ENCODE data around the gene PRC1.

Gene PRC1, protein sequence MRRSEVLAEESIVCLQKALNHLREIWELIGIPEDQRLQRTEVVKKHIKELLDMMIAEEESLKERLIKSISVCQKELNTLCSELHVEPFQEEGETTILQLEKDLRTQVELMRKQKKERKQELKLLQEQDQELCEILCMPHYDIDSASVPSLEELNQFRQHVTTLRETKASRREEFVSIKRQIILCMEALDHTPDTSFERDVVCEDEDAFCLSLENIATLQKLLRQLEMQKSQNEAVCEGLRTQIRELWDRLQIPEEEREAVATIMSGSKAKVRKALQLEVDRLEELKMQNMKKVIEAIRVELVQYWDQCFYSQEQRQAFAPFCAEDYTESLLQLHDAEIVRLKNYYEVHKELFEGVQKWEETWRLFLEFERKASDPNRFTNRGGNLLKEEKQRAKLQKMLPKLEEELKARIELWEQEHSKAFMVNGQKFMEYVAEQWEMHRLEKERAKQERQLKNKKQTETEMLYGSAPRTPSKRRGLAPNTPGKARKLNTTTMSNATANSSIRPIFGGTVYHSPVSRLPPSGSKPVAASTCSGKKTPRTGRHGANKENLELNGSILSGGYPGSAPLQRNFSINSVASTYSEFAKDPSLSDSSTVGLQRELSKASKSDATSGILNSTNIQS

DNA sequence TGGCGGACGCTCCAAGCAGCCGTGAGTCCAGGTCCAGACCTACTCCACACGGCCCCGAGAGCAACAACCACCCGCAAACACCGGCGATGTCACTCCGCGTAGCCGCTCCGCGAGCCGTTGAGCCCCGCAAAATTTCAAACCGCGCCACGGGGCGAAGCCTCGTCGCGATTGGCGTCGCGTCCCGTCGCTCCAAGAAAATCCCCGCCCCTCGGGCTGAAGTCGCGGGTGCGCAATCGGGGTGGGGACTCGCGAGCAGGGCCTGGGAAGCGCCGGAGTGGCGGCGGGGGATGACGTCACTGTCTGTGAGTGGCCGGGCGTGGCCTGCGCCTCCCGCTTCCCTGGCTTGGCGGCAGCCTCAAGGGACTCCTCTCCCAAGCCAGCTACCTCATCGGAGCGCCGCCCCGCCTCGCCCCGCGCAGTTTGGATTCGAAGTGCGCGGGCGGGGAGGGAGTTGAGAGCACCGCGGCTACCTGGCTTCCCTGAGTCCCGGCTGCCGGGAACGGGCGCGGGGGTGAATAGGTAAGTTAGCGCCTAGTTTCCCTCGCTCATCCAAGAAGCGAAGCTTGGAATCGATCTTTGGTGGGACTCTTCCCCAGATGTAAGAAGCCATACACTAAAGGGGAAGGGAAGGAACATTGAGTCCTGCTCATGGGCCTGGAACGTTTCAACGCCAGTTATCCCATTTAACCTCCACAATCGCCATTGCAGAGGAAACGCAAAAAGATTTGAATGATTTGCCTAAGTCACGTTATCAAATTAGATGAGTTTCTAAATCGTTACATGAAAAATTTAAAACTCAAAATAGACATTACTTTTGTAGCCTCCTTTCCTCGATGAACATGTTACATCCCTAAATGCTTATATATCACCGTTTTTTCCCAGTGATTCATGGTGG lies at the start of gene PRC1:
Gene PRC1, minus strand, starts transcription at position 119 of the 895 bp plus-strand sequence. Its CDS starts 118 bp downstream, at position 1.
- Histone ChIP-seq H3K27ac (peak within 1 kb of the TSS; percentile 87 to 93), H3K4me3 (peak within 1 kb of the TSS; percentile 98)
- DNase-seq (ENCODE audit: low spot score), result peak; percentile 99
- TF ChIP-seq, protein P1, sequence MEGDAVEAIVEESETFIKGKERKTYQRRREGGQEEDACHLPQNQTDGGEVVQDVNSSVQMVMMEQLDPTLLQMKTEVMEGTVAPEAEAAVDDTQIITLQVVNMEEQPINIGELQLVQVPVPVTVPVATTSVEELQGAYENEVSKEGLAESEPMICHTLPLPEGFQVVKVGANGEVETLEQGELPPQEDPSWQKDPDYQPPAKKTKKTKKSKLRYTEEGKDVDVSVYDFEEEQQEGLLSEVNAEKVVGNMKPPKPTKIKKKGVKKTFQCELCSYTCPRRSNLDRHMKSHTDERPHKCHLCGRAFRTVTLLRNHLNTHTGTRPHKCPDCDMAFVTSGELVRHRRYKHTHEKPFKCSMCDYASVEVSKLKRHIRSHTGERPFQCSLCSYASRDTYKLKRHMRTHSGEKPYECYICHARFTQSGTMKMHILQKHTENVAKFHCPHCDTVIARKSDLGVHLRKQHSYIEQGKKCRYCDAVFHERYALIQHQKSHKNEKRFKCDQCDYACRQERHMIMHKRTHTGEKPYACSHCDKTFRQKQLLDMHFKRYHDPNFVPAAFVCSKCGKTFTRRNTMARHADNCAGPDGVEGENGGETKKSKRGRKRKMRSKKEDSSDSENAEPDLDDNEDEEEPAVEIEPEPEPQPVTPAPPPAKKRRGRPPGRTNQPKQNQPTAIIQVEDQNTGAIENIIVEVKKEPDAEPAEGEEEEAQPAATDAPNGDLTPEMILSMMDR (IDR thresholded peaks at IDR 0.05), result no peak

DNA sequence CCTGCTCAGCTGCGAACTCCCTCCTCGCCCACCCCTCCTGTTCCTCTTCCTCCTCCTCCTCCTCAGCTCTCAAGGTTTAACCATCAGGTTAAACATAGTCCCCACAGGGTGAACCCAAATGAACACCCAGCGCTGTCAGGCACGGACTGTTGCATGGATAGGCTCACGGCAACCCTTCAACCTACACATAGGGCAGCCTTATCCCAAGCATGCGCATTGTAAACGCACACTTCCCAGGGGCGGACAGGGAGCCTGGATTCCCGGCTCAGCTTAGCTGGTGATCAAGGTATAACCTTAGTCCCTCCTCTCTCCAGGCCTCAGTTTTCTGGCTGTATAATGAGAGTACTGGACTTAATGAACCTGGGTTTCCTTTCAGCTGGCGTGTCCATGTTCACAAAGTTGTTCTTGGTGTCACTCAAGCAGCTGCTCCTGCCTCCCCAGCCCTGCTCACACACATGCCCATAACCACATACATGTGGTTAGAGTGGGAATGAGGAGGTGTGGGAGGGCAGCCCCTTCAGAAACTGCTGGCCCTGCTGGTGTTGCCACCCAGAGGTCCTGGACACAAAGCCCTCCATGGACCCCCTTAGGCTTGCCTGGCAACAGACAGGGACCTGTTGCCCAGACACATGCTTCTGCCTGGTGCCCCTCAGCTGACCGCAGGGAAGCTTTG lies 49.0 kb upstream of the PRC1 start:
- H3K4me3 ChIP-seq, result no peak overlapping the region
- no peak for DNase-seq (ENCODE audit: low spot score)
- TF ChIP-seq, protein P1 (IDR thresholded peaks at IDR 0.05), result no peak
- no peak overlapping the region for H3K27ac ChIP-seq

DNA sequence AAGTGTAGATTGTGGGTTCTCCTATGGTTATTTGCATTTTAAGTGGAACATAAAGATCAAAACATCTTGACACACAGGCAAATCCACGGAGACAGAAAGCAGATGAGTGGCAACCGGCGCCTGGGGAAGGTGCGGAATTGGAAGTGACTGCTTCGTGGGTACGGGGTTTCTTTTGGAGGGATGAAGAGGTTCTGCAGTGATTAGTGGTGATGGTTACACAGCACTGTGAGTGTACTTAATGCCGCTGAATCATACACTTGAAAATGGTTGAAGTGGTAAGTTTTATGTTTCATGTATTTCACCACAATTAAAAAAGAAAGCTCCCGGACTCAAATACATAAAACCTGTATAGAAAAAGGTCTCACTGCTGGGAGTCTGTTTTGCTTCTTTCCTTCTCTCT lies 46.5 kb upstream of the PRC1 start:
- TF ChIP-seq, protein P1 (IDR thresholded peaks at IDR 0.05), result no peak
- H3K27ac ChIP-seq, result no peak overlapping the region
- no peak for DNase-seq (ENCODE audit: low spot score)

DNA sequence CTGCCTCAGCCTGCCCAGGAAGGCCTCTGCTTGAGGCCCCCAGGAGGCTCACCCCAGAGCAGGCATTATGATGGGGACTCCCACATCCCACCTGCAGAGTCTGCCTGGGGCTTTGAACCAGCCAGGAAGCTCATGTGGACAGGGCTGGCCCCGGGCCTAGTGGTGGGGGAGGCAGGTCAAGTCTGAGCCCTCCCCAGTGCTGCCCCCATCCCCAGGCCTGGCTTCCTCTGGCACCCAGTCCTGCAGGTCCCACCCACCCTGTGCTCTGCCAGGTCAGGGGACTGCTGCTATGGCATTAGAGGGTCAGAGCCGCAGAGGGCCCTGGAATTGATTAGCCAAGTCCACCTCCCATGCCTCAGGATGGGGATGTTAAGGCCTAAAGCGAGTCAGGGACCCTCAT lies 45.7 kb upstream of the PRC1 start:
- Histone ChIP-seq H3K27ac (no peak overlapping the region), H3K4me3 (no peak overlapping the region)
- DNase-seq (ENCODE audit: low spot score), result no peak
- TF ChIP-seq, protein P1 (IDR thresholded peaks at IDR 0.05), result no peak

More for the DNA sequence above, 46.5 kb upstream of the PRC1 start:
- H3K4me3 ChIP-seq, result no peak overlapping the region

DNA sequence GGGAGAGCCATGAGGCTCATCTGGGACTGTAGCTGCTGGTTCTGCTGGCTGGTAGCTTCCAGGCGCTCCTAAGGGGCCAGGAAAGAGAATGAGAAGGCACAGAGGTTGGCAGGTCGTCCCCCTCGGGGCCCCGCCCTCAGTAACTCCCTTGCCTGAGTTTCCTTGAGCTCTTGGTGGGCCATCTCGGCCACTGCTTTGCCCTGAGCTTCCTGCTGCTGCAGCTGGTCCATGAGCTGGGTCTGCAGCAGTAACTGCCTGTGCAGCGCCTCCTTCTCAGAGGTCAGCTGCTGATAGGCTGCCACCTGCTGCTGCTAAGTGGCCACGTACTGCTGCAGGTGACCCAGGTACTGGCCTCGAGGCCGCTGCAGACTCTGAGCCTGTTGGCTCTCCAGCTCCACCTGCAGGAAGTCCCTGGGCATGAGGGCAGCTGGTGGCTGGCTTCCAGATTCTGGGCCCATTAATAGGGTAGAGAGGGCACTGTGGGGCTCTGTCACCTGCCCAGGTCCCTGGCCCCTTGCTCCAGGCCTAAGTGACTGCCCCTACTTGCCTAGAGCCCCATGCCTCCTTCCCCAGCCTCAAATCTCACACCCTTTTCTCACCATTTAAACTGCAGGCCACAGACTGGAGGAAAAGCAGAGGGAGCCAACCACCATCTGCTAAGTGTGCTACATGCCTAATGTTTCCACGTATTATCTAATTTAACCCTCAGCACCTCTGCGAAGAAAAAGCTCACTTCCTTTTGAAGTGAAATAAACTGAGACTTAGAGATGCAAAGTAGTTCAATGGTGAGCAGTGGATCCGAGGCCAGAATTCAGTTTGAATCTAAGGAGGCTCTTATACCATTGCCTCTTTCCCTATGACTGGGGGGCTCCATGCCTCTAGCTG lies 38.8 kb upstream of the PRC1 start:
- no peak for DNase-seq (ENCODE audit: low spot score)
- TF ChIP-seq, protein P1 (IDR thresholded peaks at IDR 0.05), result no peak
- Histone ChIP-seq H3K4me3 (no peak overlapping the region), H3K27ac (no peak overlapping the region)

DNA sequence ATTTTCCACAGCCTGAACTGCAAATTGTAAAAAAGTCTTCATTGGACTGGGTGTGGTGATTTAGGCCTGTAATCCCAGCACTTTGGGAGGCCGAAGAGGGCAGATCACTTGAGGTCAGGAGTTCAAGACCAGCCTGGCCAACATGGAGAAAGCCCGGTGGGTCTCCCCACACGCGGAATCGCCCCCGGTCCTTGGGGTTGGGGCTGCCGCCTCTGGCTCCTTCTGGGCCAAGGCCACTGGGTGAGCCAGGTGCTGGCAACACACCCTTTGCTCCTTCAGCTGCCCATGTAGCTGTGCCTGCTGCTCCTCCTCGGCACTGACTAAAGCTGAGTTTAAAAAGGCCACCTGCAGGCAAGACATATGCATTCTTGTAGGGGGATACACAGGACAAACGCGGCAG lies 37.5 kb upstream of the PRC1 start:
- no peak overlapping the region for H3K4me3 ChIP-seq
- DNase-seq (ENCODE audit: low spot score), result no peak
- TF ChIP-seq, protein P1 (IDR thresholded peaks at IDR 0.05), result no peak
- no peak overlapping the region for H3K27ac ChIP-seq
